GM18870 (cell line): ENCODE results near the gene H2AZ1.

ENCODE experiments used
- ATAC-seq: cut with Tn5 transposase; IDR thresholded peaks from one replicate; pipeline ENCODE4 v1.9.1; 2021; ENCODE audit warnings: moderate library complexity; ENCODE audit not compliant: unreplicated experiment

Gene H2AZ1

GRCh38 chr4:99946356-99947189, 3.5 kb downstream of the H2AZ1 start, which contains the start of gene DNAJB14:
DNAJB14 (minus strand) TSS chr4:99946618; CDS start chr4:99946571, 47 bp downstream.
- ATAC-seq: peak; percentile 19

GRCh38 chr4:99945718-99946355, 4.2 kb downstream of the H2AZ1 start:
- peak; percentile 0 for ATAC-seq

- peak; percentile 28 for ATAC-seq
These were observed 6.1 kb downstream of the H2AZ1 start for GRCh38 chr4:99943904-99944437.

- no peak for ATAC-seq
These were observed 11.8 kb downstream of the H2AZ1 start for GRCh38 chr4:99938243-99938753.

GRCh38 chr4:99934891-99935290, 15.2 kb downstream of the H2AZ1 start:
- no peak for ATAC-seq

GRCh38 chr4:99927566-99927965, 22.5 kb downstream of the H2AZ1 start:
- no peak for ATAC-seq

- no peak for ATAC-seq
These were observed 28.9 kb downstream of the H2AZ1 start for GRCh38 chr4:99921174-99921573.

GRCh38 chr4:99918656-99919055, 31.4 kb downstream of the H2AZ1 start:
- ATAC-seq: no peak

- no peak for ATAC-seq
These were observed 32.5 kb downstream of the H2AZ1 start for GRCh38 chr4:99917575-99917974.

- no peak for ATAC-seq
These were observed 34.6 kb downstream of the H2AZ1 start for GRCh38 chr4:99915449-99915848.
